Measurements from ENCODE around the gene NKAIN2.
"Not testable (repeated sequence)": the region's sequence is repeated elsewhere in the genome, so short reads cannot be mapped to it uniquely, and the experiment has no call there.

NKAIN2 gene

GRCh38 chr6:124356811-124357210, 553.1 kb downstream of the NKAIN2 start:
- DNase-seq: no peak

GRCh38 chr6:124368131-124368530, 564.5 kb downstream of the NKAIN2 start:
- no peak for DNase-seq

- no peak for DNase-seq
These were observed 568.4 kb downstream of the NKAIN2 start for GRCh38 chr6:124371974-124372475.

- no peak for DNase-seq
These were observed 569.7 kb downstream of the NKAIN2 start for GRCh38 chr6:124373386-124373785.

- no peak for DNase-seq
These were observed 585.5 kb downstream of the NKAIN2 start for GRCh38 chr6:124389127-124389526.

GRCh38 chr6:124393536-124393935, 589.9 kb downstream of the NKAIN2 start:
- peak in 1 of 2 experiments; percentile 15 for DNase-seq

- no peak for DNase-seq
These were observed 592.7 kb downstream of the NKAIN2 start for GRCh38 chr6:124396361-124396760.

GRCh38 chr6:124400261-124400999, 596.8 kb downstream of the NKAIN2 start:
- peak in 1 of 2 experiments; percentile 5 for DNase-seq

- DNase-seq: not testable (repeated sequence)
These were observed 606.8 kb downstream of the NKAIN2 start for GRCh38 chr6:124410425-124410824.

- peak; percentile 22 to 37 for DNase-seq
These were observed 609.0 kb downstream of the NKAIN2 start for GRCh38 chr6:124412657-124413056.

- DNase-seq: no peak
These were observed 616.6 kb downstream of the NKAIN2 start for GRCh38 chr6:124420116-124420840.

GRCh38 chr6:124423621-124424020, 620.0 kb downstream of the NKAIN2 start:
- DNase-seq: no peak

- DNase-seq: no peak
These were observed 627.2 kb downstream of the NKAIN2 start for GRCh38 chr6:124430740-124431318.

GRCh38 chr6:124432620-124433019, 629.0 kb downstream of the NKAIN2 start:
- DNase-seq: no peak

GRCh38 chr6:124433387-124434160, 629.9 kb downstream of the NKAIN2 start:
- no peak for DNase-seq

GRCh38 chr6:124434421-124434820, 630.8 kb downstream of the NKAIN2 start:
- no peak for DNase-seq

GRCh38 chr6:124436803-124437202, 633.1 kb downstream of the NKAIN2 start:
- no peak for DNase-seq

- DNase-seq: no peak
These were observed 634.9 kb downstream of the NKAIN2 start for GRCh38 chr6:124438546-124439065.

GRCh38 chr6:124441450-124441849, 637.8 kb downstream of the NKAIN2 start:
- DNase-seq: peak; percentile 13 to 37

GRCh38 chr6:124443541-124443940, 639.9 kb downstream of the NKAIN2 start:
- DNase-seq: no peak

GRCh38 chr6:124445581-124445980, 641.9 kb downstream of the NKAIN2 start:
- no peak for DNase-seq

GRCh38 chr6:124446961-124447360, 643.3 kb downstream of the NKAIN2 start:
- no peak for DNase-seq

- DNase-seq: no peak
These were observed 655.6 kb downstream of the NKAIN2 start for GRCh38 chr6:124459268-124459667.
